Astrocyte of the spinal cord (primary cell): ENCODE data around the gene HOTAIR.

ENCODE experiments used
- DNase-seq: peaks from one replicate; pipeline ENCODE4 v3.0.0; 2011; ENCODE audit warnings: low read depth, low spot score
- H3K4me3 ChIP-seq: 2 replicates; pipeline ENCODE4 v1.5.1; 2011; ENCODE audit warnings: low read depth, mild to moderate bottlenecking, low read length, moderate library complexity
- CTCF ChIP-seq: IDR thresholded peaks from 2 replicates; pipeline ENCODE4 v1.5.1; 2012; ENCODE audit warnings: low read depth, mild to moderate bottlenecking, low read length, inconsistent platforms
- in situ Hi-C: cut with HindIII; loops from 2 replicates; pipeline ENCODE4 v1.10.0; 2017; ENCODE audit warnings: low sequenced_read_pairs

The HOTAIR gene

DNA sequence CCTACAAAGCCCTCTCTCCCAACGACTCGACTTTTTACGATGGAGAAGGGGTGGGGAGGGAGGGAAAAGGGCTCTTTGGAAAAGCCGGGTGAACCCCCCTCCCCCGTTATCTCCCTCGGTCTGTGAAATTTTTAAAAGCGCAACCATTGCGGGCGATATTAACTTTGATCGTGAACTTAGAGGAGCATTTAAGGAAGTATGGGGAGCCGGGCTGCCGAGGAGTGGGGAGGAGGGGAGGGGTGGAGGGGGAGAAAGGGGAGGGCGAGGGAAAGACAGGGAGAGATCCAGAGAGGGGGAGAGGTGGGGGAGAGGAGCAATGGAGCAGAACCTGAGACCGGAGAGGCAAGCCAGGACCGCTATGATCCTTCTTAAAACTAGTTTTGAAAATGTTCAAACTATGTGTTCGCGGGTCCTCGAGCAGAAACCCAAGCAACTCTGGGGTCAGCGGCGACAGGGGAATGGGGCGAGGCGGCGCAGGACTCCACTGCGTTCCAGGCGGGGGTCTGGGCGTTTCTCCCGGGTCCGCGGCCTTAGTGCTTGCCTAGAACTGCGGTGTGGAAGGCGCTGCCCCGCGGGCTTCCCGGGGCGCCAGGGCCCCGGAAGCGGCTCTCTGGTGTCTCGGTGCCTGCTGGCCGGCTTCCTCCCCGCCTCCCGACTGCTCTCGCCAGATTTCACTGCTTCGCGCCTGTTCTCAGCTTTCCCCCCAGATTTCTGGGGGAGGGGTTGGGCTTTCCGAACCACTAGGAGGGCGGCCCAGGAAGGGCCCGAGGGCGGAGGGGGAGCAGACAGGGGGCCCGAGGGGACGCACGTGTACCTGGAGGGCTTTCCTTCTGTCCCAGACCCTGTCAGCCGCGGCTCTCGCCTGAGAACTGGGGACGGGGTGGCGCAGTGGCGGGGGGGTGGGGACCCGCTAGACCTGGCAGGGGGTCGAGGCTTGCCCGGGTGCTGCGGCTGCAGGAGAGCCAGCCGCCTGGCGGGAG is at the start of gene HOTAIR:
Gene HOTAIR (minus strand): TSS at position 871 of the 980 bp plus-strand sequence.
- no peak within 1 kb of the TSS for H3K4me3 ChIP-seq
- no peak for TF ChIP-seq CTCF
- no peak for DNase-seq
- in situ Hi-C loops: no loop called here

- peak overlapping the region; percentile 18 for H3K4me3 ChIP-seq
- TF ChIP-seq CTCF: no peak
- no peak for DNase-seq
- in situ Hi-C loops: loop anchor here (25.0 kb wide), 1 partner anchor 163 kb away; the partner anchor contains the start of gene SMUG1
These were observed 49.4 kb upstream of the HOTAIR start for GRCh38 chr12:54024127-54024526.

- DNase-seq: no peak
- in situ Hi-C loops: loop anchor here (25.0 kb wide), 1 partner anchor 164 kb away; the partner anchor contains the start of gene SMUG1
- no peak overlapping the region for H3K4me3 ChIP-seq
- no peak for TF ChIP-seq CTCF
These were observed 48.5 kb upstream of the HOTAIR start for GRCh38 chr12:54022960-54023884.

DNA sequence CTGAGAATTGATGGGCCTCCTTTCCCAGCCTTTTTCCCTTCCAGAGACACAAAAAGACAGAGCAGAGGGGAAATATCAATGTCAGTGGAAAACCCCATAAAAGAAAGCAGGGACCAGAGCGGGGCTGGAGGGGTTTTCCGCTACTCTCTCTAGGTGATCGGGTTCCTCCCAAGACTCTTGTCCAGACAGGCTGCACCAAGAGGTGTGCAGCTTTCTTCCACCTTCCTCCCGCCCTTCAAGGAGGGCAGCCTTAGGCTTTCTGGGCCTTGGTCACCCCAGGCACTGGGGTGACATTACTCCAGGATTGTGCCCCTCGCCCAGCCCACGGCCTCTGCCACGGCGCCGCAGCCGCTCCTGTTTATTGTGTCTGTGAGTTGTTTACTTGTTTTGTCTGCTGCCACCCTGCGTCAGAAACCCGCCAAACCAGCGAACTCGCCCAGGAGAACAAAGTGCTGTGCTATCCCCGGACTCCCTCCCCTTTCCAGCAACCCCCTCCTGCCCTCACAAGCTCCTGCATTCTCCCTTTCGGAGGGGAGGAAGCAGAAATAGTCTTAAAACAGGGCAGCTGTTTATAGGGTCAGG is 46.8 kb upstream of the HOTAIR start:
- DNase-seq: no peak
- in situ Hi-C loops: loop anchor here (25.0 kb wide), 1 partner anchor 166 kb away; the partner anchor contains the start of gene SMUG1
- no peak for TF ChIP-seq CTCF
- peak overlapping the region; percentile 64 for H3K4me3 ChIP-seq

DNA sequence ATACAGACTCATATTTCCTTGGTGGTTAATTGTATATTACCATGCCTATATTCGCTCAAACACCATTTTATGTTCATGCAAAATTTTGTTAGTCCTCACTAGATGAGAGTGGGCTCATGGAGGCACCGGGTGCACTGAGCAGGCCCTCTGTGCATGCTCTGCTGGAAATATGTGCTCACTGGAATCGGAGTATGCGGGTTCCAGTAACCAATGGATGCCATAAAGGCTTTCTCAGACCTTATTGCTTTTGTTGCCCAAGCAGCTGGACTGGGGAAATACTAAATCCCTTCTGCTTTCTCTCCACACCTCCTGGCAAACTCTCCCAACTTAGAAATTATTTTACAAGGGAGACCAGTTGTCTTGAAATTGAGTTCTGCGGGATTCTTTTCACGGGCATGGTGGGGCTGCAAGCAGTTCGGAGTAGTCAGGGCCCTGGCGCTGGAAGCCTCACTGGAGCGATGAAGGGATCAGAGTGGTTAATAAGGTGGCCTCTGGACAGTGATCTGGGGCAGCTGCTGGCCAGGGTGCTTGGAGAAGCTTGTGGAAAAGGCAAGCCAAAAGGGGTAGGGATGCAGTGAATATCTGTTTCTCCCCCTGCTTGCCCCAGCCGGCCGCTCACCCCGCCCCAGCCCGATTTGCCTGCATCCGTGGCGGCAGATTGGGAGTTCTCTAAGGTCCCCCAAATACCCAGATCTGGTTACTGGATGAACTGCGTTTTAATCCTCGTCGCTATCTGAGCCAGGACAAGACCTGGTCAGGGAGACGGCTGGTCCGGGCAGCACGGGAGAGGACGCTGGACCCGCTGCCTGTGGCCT is 46.0 kb upstream of the HOTAIR start:
- in situ Hi-C loops: loop anchor here (25.0 kb wide), 1 partner anchor 167 kb away; the partner anchor contains the start of gene SMUG1
- TF ChIP-seq CTCF: no peak
- peak overlapping the region; percentile 64 for H3K4me3 ChIP-seq
- no peak for DNase-seq
